GM12873 (cell line): ENCODE data around the gene IP6K1.

ENCODE experiments used
- CTCF ChIP-seq: IDR thresholded peaks from 2 replicates; pipeline ENCODE4 v1.5.1; 2012; ENCODE audit warnings: low read depth, mild to moderate bottlenecking, moderate library complexity, low read length, control low read depth; ENCODE audit not compliant: insufficient read depth; ENCODE audit errors: missing control alignments

The IP6K1 gene

GRCh38 chr3:49723628-49724551 lies 62.5 kb downstream of the IP6K1 start, which contains the start of gene GMPPB:
Gene GMPPB (minus strand): TSS chr3:49723951. CDS start chr3:49723726, 225 bp downstream.
- TF ChIP-seq CTCF, result no peak

GRCh38 chr3:49723296-49723627 lies 63.1 kb downstream of the IP6K1 start:
- TF ChIP-seq CTCF, result no peak

- TF ChIP-seq CTCF, result no peak
Observed at GRCh38 chr3:49722896-49723295, 63.4 kb downstream of the IP6K1 start.

- TF ChIP-seq CTCF, result no peak
Observed at GRCh38 chr3:49721896-49722781, 64.2 kb downstream of the IP6K1 start.

- no peak for TF ChIP-seq CTCF
Observed at GRCh38 chr3:49721596-49721895, 64.8 kb downstream of the IP6K1 start.

- TF ChIP-seq CTCF, result no peak
Observed at GRCh38 chr3:49720855-49721595, 65.3 kb downstream of the IP6K1 start.
